ENCODE measurements around the gene MED26.

MED26 gene

DNA sequence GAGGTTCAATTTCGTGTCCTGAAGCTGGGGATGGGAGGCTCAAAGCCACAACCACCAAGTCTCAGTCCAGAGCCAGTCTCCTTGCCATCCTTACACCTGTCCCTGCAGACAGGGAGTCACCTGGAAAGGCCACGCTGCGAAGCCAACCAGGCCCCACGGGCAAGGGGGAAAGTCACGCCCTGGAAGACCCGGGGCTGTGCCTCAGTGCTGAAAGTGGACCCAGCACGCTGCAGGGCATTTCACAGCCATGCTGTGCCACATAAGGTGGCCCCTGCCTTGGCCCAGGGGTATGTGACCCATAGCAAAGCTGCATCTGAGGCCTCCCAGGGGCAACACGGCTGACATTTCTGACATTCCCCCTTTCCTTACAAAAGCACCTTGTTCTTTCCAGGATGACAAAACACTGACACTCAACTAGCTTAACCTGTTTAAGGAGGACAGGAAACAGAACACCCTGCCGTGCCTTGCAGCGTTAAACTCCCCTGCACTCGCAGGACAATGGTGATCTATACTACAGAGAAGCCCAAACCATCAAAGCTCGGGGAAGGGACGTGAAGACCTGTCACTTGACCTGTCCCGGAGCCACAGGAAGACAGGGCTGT, 100.6 kb downstream of the MED26 start:
- intact Hi-C loops (cut with DNase I), result no loop called here
- DNase-seq, result no peak

DNA sequence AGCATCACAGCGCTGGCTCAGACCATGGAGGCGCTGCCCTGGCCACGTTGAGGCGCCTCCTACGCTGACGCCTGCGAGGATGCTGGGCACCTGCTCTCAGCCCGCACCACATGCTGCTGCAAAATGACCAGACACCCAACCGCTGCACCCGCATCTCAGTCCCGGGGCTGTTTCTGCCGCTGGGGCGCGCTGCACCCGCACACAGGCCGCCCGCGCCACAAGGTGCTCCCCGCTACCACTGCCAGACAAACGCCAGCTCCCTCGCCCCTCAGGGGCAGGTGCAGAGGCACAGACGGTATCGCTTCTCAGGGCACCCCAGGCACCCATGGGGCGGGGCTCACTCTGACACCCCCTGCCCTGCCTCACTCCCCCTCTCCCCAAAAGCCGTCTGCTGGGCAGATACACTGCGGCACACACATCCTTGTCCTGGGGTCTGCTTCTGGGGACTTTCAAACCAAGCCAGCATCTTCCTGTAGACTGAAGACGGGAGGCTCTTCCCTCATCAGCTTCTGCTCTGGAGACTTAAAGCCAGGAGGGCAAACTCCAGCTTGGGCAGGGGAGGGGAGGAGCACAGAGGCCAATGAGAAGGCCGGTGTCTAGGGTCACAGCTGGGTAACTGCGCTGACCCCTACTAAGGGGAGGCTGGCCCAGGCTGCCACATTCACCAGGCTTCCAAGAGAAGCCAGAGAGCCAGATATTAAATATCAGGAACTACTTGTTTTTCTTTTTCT, 102.1 kb downstream of the MED26 start:
- intact Hi-C loops (cut with DNase I), result no loop called here
- DNase-seq, result no peak

DNA sequence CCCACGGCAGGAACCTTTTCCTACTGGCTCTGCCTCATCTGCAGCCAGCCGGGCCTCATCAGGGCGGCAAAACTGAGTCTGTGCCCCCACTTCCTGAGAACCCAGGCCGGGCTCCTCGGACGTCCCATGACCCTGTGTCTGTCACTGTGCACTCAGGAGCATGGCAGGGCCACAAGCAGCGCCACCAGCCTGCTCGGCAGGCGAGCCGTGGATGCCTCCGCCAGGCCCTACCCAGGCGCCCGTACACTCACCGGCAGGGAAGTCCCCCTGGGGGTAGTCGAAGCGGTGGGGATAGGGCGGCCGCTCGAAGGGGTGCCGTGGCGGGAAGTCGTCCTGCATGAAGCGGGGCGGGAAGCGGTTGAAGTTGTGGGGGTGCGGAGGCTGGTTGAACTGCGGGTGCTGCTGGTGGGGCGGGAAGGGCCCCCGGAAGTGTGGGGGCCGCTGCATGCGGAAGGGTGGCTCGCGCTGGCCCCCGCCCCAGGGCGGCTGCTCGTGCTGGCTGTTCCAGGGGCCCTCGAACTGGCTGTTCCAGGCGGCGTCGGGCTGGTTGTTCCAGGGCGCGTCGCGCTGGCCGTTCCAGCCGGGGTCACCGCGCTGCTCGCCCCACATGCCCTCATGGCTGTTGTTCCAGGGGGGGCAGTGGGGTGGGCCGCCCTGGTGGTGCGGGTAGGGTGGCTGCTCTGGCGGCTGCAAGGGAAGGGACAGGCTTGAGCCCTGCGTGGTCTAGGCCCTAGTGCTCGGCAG, 102.8 kb downstream of the MED26 start:
- intact Hi-C loops (cut with DNase I), result no loop called here
- DNase-seq, result no peak

All from posterior cingulate gyrus (tissue), 11 donors.